Measurements from ENCODE around the gene MACROD1. TPM values are rescaled to one million over a fixed set of nuclear protein-coding genes. Genes with fewer than 3 reads are reported as not detected.

The MACROD1 gene
- total and polyA plus RNA-seq, 12 donors, result 77.6 to 497 (median 115) TPM

DNA sequence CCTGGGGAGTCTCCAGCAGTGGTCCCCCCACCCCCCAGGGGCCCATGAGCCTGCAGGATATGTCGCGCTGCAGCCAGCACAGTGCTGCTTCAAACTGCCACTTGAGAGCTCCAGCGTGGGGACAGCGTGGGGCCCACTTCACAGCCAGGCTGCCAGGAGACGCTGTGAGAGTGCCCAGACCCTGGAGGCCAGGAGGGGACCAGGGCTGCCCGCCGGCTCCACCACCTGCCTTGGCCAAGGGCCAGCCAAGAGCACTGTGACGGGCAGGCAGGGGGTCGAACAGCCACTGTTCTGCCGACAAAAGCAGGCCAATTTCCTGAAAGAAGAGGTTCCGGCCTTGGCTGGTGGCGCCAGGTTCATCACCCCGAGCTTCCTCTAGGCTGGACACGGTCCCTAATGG, 70.0 kb downstream of the MACROD1 start:
- Histone ChIP-seq H3K4me3 (no peak overlapping the region), H3K9me3 (no peaks in the 10 kb centered on the region), H3K27ac (no peak overlapping the region), H3K27me3 (no peaks in the 10 kb centered on the region), H3K36me3 (no peaks in the 10 kb centered on the region), H3K4me1 (peaks cover 0 to 18% (median 4%) of the 10 kb centered on the region in 9 donors)
- ATAC-seq (no peak), DNase-seq (no peak)
- TF ChIP-seq, protein P1, sequence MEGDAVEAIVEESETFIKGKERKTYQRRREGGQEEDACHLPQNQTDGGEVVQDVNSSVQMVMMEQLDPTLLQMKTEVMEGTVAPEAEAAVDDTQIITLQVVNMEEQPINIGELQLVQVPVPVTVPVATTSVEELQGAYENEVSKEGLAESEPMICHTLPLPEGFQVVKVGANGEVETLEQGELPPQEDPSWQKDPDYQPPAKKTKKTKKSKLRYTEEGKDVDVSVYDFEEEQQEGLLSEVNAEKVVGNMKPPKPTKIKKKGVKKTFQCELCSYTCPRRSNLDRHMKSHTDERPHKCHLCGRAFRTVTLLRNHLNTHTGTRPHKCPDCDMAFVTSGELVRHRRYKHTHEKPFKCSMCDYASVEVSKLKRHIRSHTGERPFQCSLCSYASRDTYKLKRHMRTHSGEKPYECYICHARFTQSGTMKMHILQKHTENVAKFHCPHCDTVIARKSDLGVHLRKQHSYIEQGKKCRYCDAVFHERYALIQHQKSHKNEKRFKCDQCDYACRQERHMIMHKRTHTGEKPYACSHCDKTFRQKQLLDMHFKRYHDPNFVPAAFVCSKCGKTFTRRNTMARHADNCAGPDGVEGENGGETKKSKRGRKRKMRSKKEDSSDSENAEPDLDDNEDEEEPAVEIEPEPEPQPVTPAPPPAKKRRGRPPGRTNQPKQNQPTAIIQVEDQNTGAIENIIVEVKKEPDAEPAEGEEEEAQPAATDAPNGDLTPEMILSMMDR (IDR thresholded peaks at IDR 0.05), result no peak
- 71 to 74% methylated on average over 14 of the region's 14 CpGs for WGBS, 2 donors
- intact Hi-C loops (cut with DNase I), result no loop called here

DNA sequence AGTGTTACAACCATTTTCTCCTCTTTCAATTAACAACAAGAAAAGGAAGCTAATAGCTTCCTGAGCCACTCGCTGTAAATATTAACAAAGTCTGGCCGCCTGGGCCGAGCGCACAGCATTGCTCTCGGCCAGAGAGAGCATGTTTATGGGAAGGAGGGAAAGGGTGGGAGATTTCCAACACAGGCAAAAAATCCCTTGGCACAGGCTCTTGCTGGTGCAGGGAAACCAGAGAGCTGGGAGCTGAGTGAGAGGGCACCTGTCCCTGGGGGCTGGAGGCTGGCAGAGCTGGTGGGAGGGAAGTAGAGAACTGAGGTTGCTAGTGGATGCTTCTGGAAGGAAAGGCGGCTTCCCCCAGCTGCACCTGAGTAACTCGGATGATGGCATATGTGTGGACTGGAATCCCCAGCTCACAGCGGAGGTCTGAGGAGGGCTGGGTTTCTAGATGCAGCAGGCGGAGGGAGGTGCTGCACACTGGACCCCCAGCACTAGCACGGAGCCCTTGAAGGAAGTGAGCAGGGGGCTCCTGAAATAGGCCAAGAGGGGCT, 70.6 kb downstream of the MACROD1 start:
- H3K27me3 ChIP-seq, result no peaks in the 10 kb centered on the region
- 76 to 83% methylated on average over 10 of the region's 10 CpGs for WGBS, 2 donors
- peaks cover 0 to 18% (median 4%) of the 10 kb centered on the region in 9 donors for H3K4me1 ChIP-seq
- H3K9me3 ChIP-seq, result no peaks in the 10 kb centered on the region
- intact Hi-C loops (cut with DNase I), result no loop called here
- ATAC-seq (no peak), DNase-seq (no peak)
- H3K36me3 ChIP-seq, result no peaks in the 10 kb centered on the region
- H3K27ac ChIP-seq, result no peak overlapping the region
- TF ChIP-seq, protein P1 (IDR thresholded peaks at IDR 0.05), result no peak
- H3K4me3 ChIP-seq, result no peak overlapping the region

- Histone ChIP-seq H3K36me3 (no peaks in the 10 kb centered on the region), H3K4me1 (peaks cover 0 to 20% (median 8%) of the 10 kb centered on the region in 9 donors), H3K9me3 (no peaks in the 10 kb centered on the region), H3K27me3 (no peaks in the 10 kb centered on the region), H3K27ac (no peak overlapping the region), H3K4me3 (no peak overlapping the region)
- intact Hi-C loops (cut with DNase I), result no loop called here
- whole genome bisulfite sequencing, 2 donors, result 73 to 79% methylated on average over 20 of the region's 20 CpGs
- ATAC-seq, result peak in 1 of 8 donors; percentile 14
- DNase-seq, result no peak
- TF ChIP-seq, protein P1 (IDR thresholded peaks at IDR 0.05), result peak in 1 of 9 donors; percentile 7
Measured at GRCh38 chr11:64094463-64095260, 71.3 kb downstream of the MACROD1 start.

DNA sequence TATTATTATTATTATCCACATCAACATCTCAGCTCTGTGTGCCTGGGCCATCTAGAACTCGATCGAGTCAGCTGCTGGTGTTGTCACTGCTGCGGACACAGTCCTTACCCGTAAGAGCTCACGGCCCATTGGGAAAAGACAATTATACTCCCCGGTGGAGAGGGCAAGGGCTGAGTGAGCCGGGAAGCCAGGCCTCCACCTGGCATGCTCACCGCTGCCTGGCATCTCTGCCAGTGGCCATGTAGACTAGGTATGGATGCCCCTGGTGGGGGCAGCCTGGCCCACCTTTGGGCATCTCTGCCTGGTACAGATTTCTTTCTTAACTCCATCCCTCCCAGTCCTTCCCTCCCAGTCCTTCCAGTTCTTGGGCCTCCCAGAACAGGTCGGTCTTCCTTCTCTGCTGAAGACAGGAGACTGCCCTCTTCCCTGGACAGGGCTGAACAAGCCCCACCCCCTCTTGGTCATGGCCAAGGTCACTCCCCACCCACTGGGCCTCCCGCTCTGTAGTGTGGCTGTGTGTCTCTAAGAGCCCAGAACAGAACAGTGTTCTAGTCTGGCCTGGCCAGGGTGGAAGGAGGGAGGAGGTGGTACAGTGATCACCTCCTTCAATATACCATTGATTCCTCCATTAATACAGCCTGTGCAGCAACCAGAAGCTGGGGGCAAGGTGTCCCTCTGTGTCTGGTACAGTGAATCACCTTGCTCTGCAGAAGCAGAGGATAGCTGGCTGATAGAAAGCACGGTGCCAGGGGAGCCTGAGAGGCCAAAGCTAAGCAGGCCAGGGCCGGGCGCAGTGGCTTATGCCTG, 72.5 kb downstream of the MACROD1 start:
- ATAC-seq (peak in 1 of 8 donors; percentile 21), DNase-seq (no peak)
- H3K36me3 ChIP-seq, result no peaks in the 10 kb centered on the region
- 88 to 93% methylated on average over 13 of the region's 13 CpGs for WGBS, 2 donors
- H3K4me1 ChIP-seq, result peaks cover 0 to 26% (median 8%) of the 10 kb centered on the region in 9 donors
- no peak overlapping the region for H3K4me3 ChIP-seq
- no peaks in the 10 kb centered on the region for H3K27me3 ChIP-seq
- intact Hi-C loops (cut with DNase I), result no loop called here
- TF ChIP-seq, protein P1 (IDR thresholded peaks at IDR 0.05), result no peak
- H3K27ac ChIP-seq, result no peak overlapping the region
- no peaks in the 10 kb centered on the region for H3K9me3 ChIP-seq
